Breast epithelium (tissue), 4 donors: Measurements from ENCODE around the gene CDC42SE2. TPM values are rescaled to one million over a fixed set of nuclear protein-coding genes. Genes with fewer than 3 reads are reported as not detected.
"Not testable (repeated sequence)": the region's sequence is repeated elsewhere in the genome, so short reads cannot be mapped to it uniquely, and the experiment has no call there.

Source experiments
- DNase-seq, 2 donors: peaks; one replicate each; pipeline ENCODE4 v3.0.0-alpha.2; 2019; ENCODE audit warnings: low spot score in 2 of 2
- H3K27ac ChIP-seq, 2 donors: fragments of 200-600 bp; sonication (generic) in 1 of 2; one replicate each; pipeline ENCODE4 v1.5.1; 2016 to 2019; ENCODE audit warnings: mild to moderate bottlenecking in 1 of 2
- H3K27me3 ChIP-seq, 2 donors: fragments of 200-600 bp; sonication (generic) in 1 of 2; one replicate each; pipeline versions ENCODE4 v1.5.1 to v1.6.0; 2017 to 2019; ENCODE audit warnings: control low read depth in 1 of 2, mild to moderate bottlenecking in 1 of 2
- H3K36me3 ChIP-seq: fragments of 200-600 bp; one replicate; pipeline ENCODE4 v1.5.1; 2019
- H3K4me1 ChIP-seq, 2 donors: fragments of 200-600 bp; sonication (generic); one replicate each; pipeline ENCODE4 v1.5.1; 2016 to 2019; ENCODE audit warnings: control low read depth in 1 of 2
- H3K4me3 ChIP-seq, 3 donors: fragments of 200-600 bp; sonication (generic); 1 replicate in 2 of 3; 2 replicates in 1 of 3; pipeline ENCODE4 v1.5.1; 2016 to 2019; ENCODE audit warnings: mild to moderate bottlenecking in 3 of 3, moderate library complexity in 2 of 3
- H3K9me3 ChIP-seq, 2 donors: fragments of 200-600 bp; sonication (generic) in 1 of 2; one replicate each; pipeline ENCODE4 v1.5.1; 2016 to 2019; ENCODE audit warnings: control low read depth in 1 of 2
- POLR2A ChIP-seq: fragments of 450-650 bp; IDR thresholded peaks from one replicate; pipeline ENCODE4 v1.6.1; 2016; ENCODE audit warnings: antibody characterized with exemption, mild to moderate bottlenecking, moderate library complexity
- POLR2AphosphoS5 ChIP-seq, 3 donors: sonication (generic); formaldehyde crosslinking; IDR thresholded peaks; one replicate each; pipeline ENCODE4 v1.6.1; 2017; ENCODE audit warnings: antibody characterized with exemption in 3 of 3
- intact Hi-C: fragments of 100-400 bp; cut with DNase I; formaldehyde crosslinking; loops from one replicate; pipeline ENCODE4 v1.15.1; 2023; ENCODE audit warnings: low total_unique reads
- total RNA-seq, 3 donors: library from RNA; depleted of rRNA; stranded (reverse); fragments of >200 nt; gene quantifications; one replicate each; pipeline ENCODE4 v1.1.0, GENCODE V29; 2016
- TF ChIP-seq, protein P1 (sequence below), 3 donors: fragments of 450-650 bp; IDR thresholded peaks; one replicate each; pipeline ENCODE4 v1.5.1; 2016 to 2017; ENCODE audit warnings: antibody characterized with exemption in 3 of 3, mild to moderate bottlenecking in 3 of 3, moderate library complexity in 3 of 3

The CDC42SE2 gene
- total RNA-seq, 3 donors from 2014 or later = 39.4 to 82.8 (median 41.0) TPM

DNA sequence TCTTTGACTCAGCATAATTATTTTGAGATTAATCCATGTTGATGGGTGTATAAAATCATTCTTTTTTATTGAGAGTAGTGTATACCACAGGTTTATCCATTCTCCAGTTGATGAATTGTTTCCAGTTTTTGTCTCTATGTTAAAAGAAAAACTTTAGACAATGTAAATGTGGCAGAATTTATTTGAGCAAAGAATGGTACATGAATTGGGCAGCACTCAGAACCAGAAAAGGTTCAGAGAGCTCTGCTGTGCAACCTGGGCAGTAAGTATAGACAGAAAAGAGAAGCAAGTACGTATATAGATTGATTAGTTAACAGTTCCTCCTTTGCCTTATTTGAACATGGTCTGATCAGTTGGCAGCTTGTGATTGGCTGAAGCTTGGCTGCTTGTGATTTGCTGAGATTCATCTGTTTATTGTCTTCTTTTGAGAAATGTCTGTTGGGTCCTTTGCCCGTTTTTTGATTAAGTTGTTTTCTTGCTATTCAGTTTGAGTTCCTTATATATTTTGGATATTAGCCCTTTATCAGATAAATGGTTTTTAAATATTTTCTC, 41.4 kb downstream of the CDC42SE2 start:
- Histone ChIP-seq H3K4me3 (no peak overlapping the region), H3K36me3 (no peaks in the 10 kb centered on the region), H3K9me3 (no peaks in the 10 kb centered on the region), H3K4me1 (no peaks in the 10 kb centered on the region), H3K27ac (no peak overlapping the region), H3K27me3 (no peaks in the 10 kb centered on the region)
- TF ChIP-seq POLR2AphosphoS5 (IDR thresholded peaks at IDR 0.05) (no peak), POLR2A (no peak)
- TF ChIP-seq, protein P1, sequence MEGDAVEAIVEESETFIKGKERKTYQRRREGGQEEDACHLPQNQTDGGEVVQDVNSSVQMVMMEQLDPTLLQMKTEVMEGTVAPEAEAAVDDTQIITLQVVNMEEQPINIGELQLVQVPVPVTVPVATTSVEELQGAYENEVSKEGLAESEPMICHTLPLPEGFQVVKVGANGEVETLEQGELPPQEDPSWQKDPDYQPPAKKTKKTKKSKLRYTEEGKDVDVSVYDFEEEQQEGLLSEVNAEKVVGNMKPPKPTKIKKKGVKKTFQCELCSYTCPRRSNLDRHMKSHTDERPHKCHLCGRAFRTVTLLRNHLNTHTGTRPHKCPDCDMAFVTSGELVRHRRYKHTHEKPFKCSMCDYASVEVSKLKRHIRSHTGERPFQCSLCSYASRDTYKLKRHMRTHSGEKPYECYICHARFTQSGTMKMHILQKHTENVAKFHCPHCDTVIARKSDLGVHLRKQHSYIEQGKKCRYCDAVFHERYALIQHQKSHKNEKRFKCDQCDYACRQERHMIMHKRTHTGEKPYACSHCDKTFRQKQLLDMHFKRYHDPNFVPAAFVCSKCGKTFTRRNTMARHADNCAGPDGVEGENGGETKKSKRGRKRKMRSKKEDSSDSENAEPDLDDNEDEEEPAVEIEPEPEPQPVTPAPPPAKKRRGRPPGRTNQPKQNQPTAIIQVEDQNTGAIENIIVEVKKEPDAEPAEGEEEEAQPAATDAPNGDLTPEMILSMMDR (IDR thresholded peaks at IDR 0.05) = no peak
- intact Hi-C loops = no loop called here
- DNase-seq = no peak

DNA sequence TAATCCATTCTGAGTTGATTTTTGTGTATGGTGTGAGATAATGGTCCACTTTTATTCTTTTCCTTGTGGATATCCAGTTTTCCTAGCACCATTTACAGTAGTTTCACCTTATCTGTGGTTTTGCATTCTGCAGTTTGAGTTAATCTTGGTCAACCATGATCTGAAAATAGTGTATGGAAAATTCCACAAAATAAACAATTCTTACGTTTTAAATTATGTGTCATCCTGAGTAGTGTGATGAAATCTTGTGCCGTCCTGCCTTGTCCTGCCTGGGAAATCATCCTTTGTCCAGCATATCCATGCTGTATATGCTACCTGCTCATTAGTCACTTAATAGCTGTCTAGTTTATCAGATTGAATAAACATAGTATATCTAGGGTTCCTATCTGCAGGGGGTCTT, 42.1 kb downstream of the CDC42SE2 start:
- H3K27me3 ChIP-seq = no peaks in the 10 kb centered on the region
- DNase-seq = no peak
- intact Hi-C loops = no loop called here
- H3K36me3 ChIP-seq = no peaks in the 10 kb centered on the region
- no peaks in the 10 kb centered on the region for H3K9me3 ChIP-seq
- H3K27ac ChIP-seq = no peak overlapping the region
- no peak for TF ChIP-seq POLR2A
- no peak for TF ChIP-seq POLR2AphosphoS5 (IDR thresholded peaks at IDR 0.05)
- TF ChIP-seq, protein P1 (IDR thresholded peaks at IDR 0.05) = no peak
- H3K4me1 ChIP-seq = no peaks in the 10 kb centered on the region
- no peak overlapping the region for H3K4me3 ChIP-seq

DNA sequence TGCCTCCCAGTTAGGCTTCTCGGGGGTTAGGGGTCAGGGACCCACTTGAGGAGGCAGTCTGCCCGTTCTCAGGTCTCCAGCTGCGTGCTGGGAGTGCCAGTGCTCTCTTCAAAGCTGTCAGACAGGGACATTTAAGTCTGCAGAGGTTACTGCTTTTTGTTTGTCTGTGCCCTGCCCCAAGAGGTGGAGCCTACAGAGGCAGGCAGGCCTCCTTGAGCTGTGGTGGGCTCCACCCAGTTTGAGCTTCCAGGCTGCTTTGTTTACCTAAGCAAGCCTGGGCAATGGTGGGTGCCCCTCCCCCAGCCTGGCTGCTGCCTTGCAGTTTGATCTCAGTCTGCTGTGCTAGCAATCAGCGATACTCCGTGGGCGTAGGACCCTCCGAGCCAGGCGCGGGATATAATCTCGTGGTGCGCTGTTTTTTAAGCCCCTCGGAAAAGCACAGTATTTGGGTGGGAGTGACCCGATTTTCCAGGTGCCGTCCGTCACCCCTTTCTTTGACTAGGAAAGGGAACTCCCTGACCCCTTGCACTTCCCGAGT, 48.5 kb downstream of the CDC42SE2 start:
- intact Hi-C loops, H3K4me1 ChIP-seq, H3K36me3 ChIP-seq, H3K27me3 ChIP-seq, H3K4me3 ChIP-seq, H3K27ac ChIP-seq, H3K9me3 ChIP-seq, DNase-seq: not testable (repeated sequence)

DNA sequence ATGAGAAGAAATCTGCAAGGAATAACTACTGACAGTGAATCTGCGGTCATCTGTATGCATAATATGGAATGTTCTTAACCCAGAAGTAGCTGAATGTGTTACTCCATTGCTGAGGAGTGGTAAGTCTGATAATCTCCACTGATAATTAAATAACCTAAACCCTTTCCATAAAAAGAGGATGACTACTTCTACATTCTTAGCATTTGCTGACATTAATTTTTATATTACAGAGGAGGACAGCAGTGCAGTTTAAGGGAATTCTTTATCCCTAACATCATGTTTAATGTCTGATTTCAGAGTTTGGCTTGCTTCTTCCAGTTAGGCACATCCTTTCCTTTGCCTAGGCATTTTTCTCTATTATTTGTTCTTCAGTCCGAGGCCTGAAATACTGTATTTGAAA, 52.2 kb downstream of the CDC42SE2 start:
- Histone ChIP-seq H3K4me1 (no peaks in the 10 kb centered on the region), H3K4me3 (no peak overlapping the region), H3K27me3 (no peaks in the 10 kb centered on the region), H3K36me3 (no peaks in the 10 kb centered on the region), H3K9me3 (peaks cover 0 to 4% of the 10 kb centered on the region in 2 donors), H3K27ac (no peak overlapping the region)
- DNase-seq = no peak
- intact Hi-C loops = no loop called here
- TF ChIP-seq, protein P1 (IDR thresholded peaks at IDR 0.05) = no peak
- TF ChIP-seq POLR2AphosphoS5 (IDR thresholded peaks at IDR 0.05) = no peak

DNA sequence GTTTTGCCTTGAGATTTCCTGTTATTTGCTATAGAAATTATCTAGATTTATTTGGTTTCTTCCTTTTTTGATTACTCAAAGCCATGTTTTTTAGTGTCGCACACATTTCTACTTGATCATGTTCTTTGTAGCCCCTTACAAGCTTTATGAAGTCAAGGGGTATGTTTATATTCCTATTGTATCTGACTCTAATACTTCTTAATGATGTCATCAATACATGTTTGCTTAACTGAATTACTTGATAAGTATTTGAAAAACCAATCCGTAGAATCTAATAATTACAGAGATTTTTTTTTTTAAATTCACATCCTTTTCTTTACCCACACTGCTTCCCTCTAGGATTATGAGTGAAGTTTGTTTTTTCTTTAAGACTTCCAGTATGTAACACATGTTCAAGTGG, 53.0 kb downstream of the CDC42SE2 start:
- Histone ChIP-seq H3K4me3 (no peak overlapping the region), H3K27me3 (no peaks in the 10 kb centered on the region), H3K9me3 (peaks cover 0 to 4% of the 10 kb centered on the region in 2 donors), H3K27ac (no peak overlapping the region), H3K4me1 (no peaks in the 10 kb centered on the region), H3K36me3 (no peaks in the 10 kb centered on the region)
- no peak for DNase-seq
- TF ChIP-seq POLR2A (no peak), POLR2AphosphoS5 (IDR thresholded peaks at IDR 0.05) (no peak)
- TF ChIP-seq, protein P1 (IDR thresholded peaks at IDR 0.05) = no peak
- intact Hi-C loops = no loop called here

DNA sequence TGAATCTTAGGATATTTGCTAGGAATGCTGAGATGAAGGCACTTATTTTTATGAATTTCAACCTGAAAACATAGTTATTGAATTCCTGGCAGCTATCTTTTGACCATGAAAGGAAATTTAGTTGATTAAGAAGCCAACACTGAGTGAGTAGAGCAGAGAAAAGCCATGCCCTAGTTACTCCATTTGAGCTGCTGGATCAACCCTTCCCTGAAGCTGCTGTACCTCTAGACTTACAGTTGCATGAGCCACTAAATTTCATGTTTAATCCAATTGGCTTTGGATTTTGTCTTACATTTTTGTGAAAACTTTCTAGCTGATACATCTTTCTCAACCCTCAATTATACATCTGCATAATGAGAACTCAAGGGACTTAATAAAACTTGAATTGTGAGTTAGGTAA, 54.6 kb downstream of the CDC42SE2 start:
- no peaks in the 10 kb centered on the region for H3K4me1 ChIP-seq
- no peaks in the 10 kb centered on the region for H3K36me3 ChIP-seq
- no peak overlapping the region for H3K27ac ChIP-seq
- TF ChIP-seq POLR2A (no peak), POLR2AphosphoS5 (IDR thresholded peaks at IDR 0.05) (no peak)
- TF ChIP-seq, protein P1 (IDR thresholded peaks at IDR 0.05) = no peak
- no peaks in the 10 kb centered on the region for H3K27me3 ChIP-seq
- DNase-seq = no peak
- intact Hi-C loops = no loop called here
- no peak overlapping the region for H3K4me3 ChIP-seq
- H3K9me3 ChIP-seq = no peaks in the 10 kb centered on the region
